ENCODE data around the gene PCCA.
A peak's percentile ranks its signal among the peaks of the same experiment; 100 is the strongest.

Gene PCCA

GRCh38 chr13:100476963-100477362 is 388.1 kb downstream of the PCCA start:
- Histone ChIP-seq H2BK12ac (ENCODE audit: low read length in 2 of 2) (no peak overlapping the region), H3K18ac (ENCODE audit: low read depth in 1 of 2, low read length in 2 of 2) (no peak overlapping the region), H3K14ac (ENCODE audit: low read length in 2 of 2) (no peak overlapping the region), H3K4me2 (ENCODE audit: low read length, poor library complexity, severe bottlenecking) (no peak overlapping the region), H2BK120ac (ENCODE audit: low read depth, low read length) (no peak overlapping the region), H2BK15ac (ENCODE audit: low read depth, poor library complexity, severe bottlenecking) (no peak overlapping the region), H3K27me3 (ENCODE audit: control insufficient read depth in 1 of 2, insufficient read depth in 1 of 2, low read length in 2 of 2) (no peaks in the 10 kb centered on the region), H3K27ac (ENCODE audit: low read length, poor library complexity, severe bottlenecking) (no peak overlapping the region), H3K79me1 (replicated peaks; ENCODE audit: low read length, poor library complexity, severe bottlenecking) (peaks cover 34% of the 10 kb centered on the region), H3K36me3 (ENCODE audit: control insufficient read depth in 1 of 2, insufficient read depth in 2 of 2, low read depth in 1 of 2, low read length in 2 of 2) (peaks cover 0 to 11% of the 10 kb centered on the region in 2 experiments), H3K9me3 (ENCODE audit: control insufficient read depth, low read length) (no peaks in the 10 kb centered on the region), H4K8ac (ENCODE audit: low read length) (no peak overlapping the region), H3K4ac (ENCODE audit: low read depth in 1 of 2, low read length in 2 of 2) (no peak overlapping the region), H3K23ac (ENCODE audit: low read length in 2 of 2) (no peak overlapping the region), H2AK5ac (ENCODE audit: low read length, severe bottlenecking) (no peak overlapping the region), H3K4me1 (ENCODE audit: control insufficient read depth, insufficient read depth, low read depth, low read length) (peaks cover 7% of the 10 kb centered on the region), H2AFZ (ENCODE audit: low read depth, low read length) (no peak overlapping the region), H4K91ac (ENCODE audit: low read length) (no peak overlapping the region), H2BK5ac (ENCODE audit: low read depth, low read length, poor library complexity, severe bottlenecking) (no peak overlapping the region), H3K4me3 (ENCODE audit: insufficient read depth in 1 of 2, low read depth in 1 of 2, low read length in 2 of 2) (no peak overlapping the region), H3K9ac (ENCODE audit: low read length) (no peak overlapping the region)
- DNase-seq = no peak
- WGBS = 100% methylated on average over 3 of the region's 5 CpGs

- no peak overlapping the region for H4K8ac ChIP-seq (ENCODE audit: low read length)
- peaks cover 0 to 11% of the 10 kb centered on the region in 2 experiments for H3K36me3 ChIP-seq (ENCODE audit: control insufficient read depth in 1 of 2, insufficient read depth in 2 of 2, low read depth in 1 of 2, low read length in 2 of 2)
- no peak overlapping the region for H2BK12ac ChIP-seq (ENCODE audit: low read length in 2 of 2)
- no peak overlapping the region for H2AK5ac ChIP-seq (ENCODE audit: low read length, severe bottlenecking)
- H3K79me1 ChIP-seq (replicated peaks; ENCODE audit: low read length, poor library complexity, severe bottlenecking) = peaks cover 31% of the 10 kb centered on the region
- no peak overlapping the region for H3K14ac ChIP-seq (ENCODE audit: low read length in 2 of 2)
- no peak overlapping the region for H3K4me3 ChIP-seq (ENCODE audit: insufficient read depth in 1 of 2, low read depth in 1 of 2, low read length in 2 of 2)
- 90% methylated on average over 12 of the region's 12 CpGs for WGBS
- H3K23ac ChIP-seq (ENCODE audit: low read length in 2 of 2) = no peak overlapping the region
- no peak overlapping the region for H3K9ac ChIP-seq (ENCODE audit: low read length)
- no peak overlapping the region for H2BK120ac ChIP-seq (ENCODE audit: low read depth, low read length)
- peaks cover 6% of the 10 kb centered on the region for H3K4me1 ChIP-seq (ENCODE audit: control insufficient read depth, insufficient read depth, low read depth, low read length)
- H3K18ac ChIP-seq (ENCODE audit: low read depth in 1 of 2, low read length in 2 of 2) = no peak overlapping the region
- H3K27ac ChIP-seq (ENCODE audit: low read length, poor library complexity, severe bottlenecking) = no peak overlapping the region
- H2BK5ac ChIP-seq (ENCODE audit: low read depth, low read length, poor library complexity, severe bottlenecking) = no peak overlapping the region
- H3K27me3 ChIP-seq (ENCODE audit: control insufficient read depth in 1 of 2, insufficient read depth in 1 of 2, low read length in 2 of 2) = no peaks in the 10 kb centered on the region
- no peak overlapping the region for H2AFZ ChIP-seq (ENCODE audit: low read depth, low read length)
- no peak overlapping the region for H4K91ac ChIP-seq (ENCODE audit: low read length)
- DNase-seq = no peak
- H3K4ac ChIP-seq (ENCODE audit: low read depth in 1 of 2, low read length in 2 of 2) = no peak overlapping the region
- H2BK15ac ChIP-seq (ENCODE audit: low read depth, poor library complexity, severe bottlenecking) = no peak overlapping the region
- no peaks in the 10 kb centered on the region for H3K9me3 ChIP-seq (ENCODE audit: control insufficient read depth, low read length)
- H3K4me2 ChIP-seq (ENCODE audit: low read length, poor library complexity, severe bottlenecking) = no peak overlapping the region
Observed at GRCh38 chr13:100478107-100478809, 389.4 kb downstream of the PCCA start.

- Histone ChIP-seq H3K27ac (ENCODE audit: low read length, poor library complexity, severe bottlenecking) (no peak overlapping the region), H2BK5ac (ENCODE audit: low read depth, low read length, poor library complexity, severe bottlenecking) (no peak overlapping the region), H3K9ac (ENCODE audit: low read length) (no peak overlapping the region), H2BK120ac (ENCODE audit: low read depth, low read length) (no peak overlapping the region), H3K4ac (ENCODE audit: low read depth in 1 of 2, low read length in 2 of 2) (no peak overlapping the region), H4K91ac (ENCODE audit: low read length) (no peak overlapping the region), H2AFZ (ENCODE audit: low read depth, low read length) (no peak overlapping the region), H3K79me1 (replicated peaks; ENCODE audit: low read length, poor library complexity, severe bottlenecking) (peaks cover 31% of the 10 kb centered on the region), H3K14ac (ENCODE audit: low read length in 2 of 2) (no peak overlapping the region), H3K18ac (ENCODE audit: low read depth in 1 of 2, low read length in 2 of 2) (no peak overlapping the region), H3K27me3 (ENCODE audit: control insufficient read depth in 1 of 2, insufficient read depth in 1 of 2, low read length in 2 of 2) (no peaks in the 10 kb centered on the region), H4K8ac (ENCODE audit: low read length) (no peak overlapping the region), H3K36me3 (ENCODE audit: control insufficient read depth in 1 of 2, insufficient read depth in 2 of 2, low read depth in 1 of 2, low read length in 2 of 2) (peaks cover 0 to 11% of the 10 kb centered on the region in 2 experiments), H3K4me1 (ENCODE audit: control insufficient read depth, insufficient read depth, low read depth, low read length) (peaks cover 7% of the 10 kb centered on the region), H2BK12ac (ENCODE audit: low read length in 2 of 2) (no peak overlapping the region), H2AK5ac (ENCODE audit: low read length, severe bottlenecking) (no peak overlapping the region), H3K4me2 (ENCODE audit: low read length, poor library complexity, severe bottlenecking) (no peak overlapping the region), H3K4me3 (ENCODE audit: insufficient read depth in 1 of 2, low read depth in 1 of 2, low read length in 2 of 2) (no peak overlapping the region), H3K23ac (ENCODE audit: low read length in 2 of 2) (no peak overlapping the region), H3K9me3 (ENCODE audit: control insufficient read depth, low read length) (no peaks in the 10 kb centered on the region), H2BK15ac (ENCODE audit: low read depth, poor library complexity, severe bottlenecking) (no peak overlapping the region)
- 98% methylated on average over 9 of the region's 9 CpGs for WGBS
- no peak for DNase-seq
Observed at GRCh38 chr13:100480676-100481075, 391.8 kb downstream of the PCCA start.

GRCh38 chr13:100483139-100483538 is 394.2 kb downstream of the PCCA start:
- Histone ChIP-seq H3K14ac (ENCODE audit: low read length in 2 of 2) (no peak overlapping the region), H2BK5ac (ENCODE audit: low read depth, low read length, poor library complexity, severe bottlenecking) (no peak overlapping the region), H3K4me2 (ENCODE audit: low read length, poor library complexity, severe bottlenecking) (no peak overlapping the region), H3K9me3 (ENCODE audit: control insufficient read depth, low read length) (no peaks in the 10 kb centered on the region), H2AFZ (ENCODE audit: low read depth, low read length) (no peak overlapping the region), H3K27me3 (ENCODE audit: control insufficient read depth in 1 of 2, insufficient read depth in 1 of 2, low read length in 2 of 2) (no peaks in the 10 kb centered on the region), H3K4me3 (ENCODE audit: insufficient read depth in 1 of 2, low read depth in 1 of 2, low read length in 2 of 2) (no peak overlapping the region), H2BK120ac (ENCODE audit: low read depth, low read length) (no peak overlapping the region), H3K36me3 (ENCODE audit: control insufficient read depth in 1 of 2, insufficient read depth in 2 of 2, low read depth in 1 of 2, low read length in 2 of 2) (peaks cover 0 to 7% of the 10 kb centered on the region in 2 experiments), H2BK15ac (ENCODE audit: low read depth, poor library complexity, severe bottlenecking) (no peak overlapping the region), H3K18ac (ENCODE audit: low read depth in 1 of 2, low read length in 2 of 2) (peak overlapping the region in 1 of 2 experiments; percentile 38), H4K8ac (ENCODE audit: low read length) (no peak overlapping the region), H4K91ac (ENCODE audit: low read length) (no peak overlapping the region), H3K79me1 (replicated peaks; ENCODE audit: low read length, poor library complexity, severe bottlenecking) (peaks cover 32% of the 10 kb centered on the region), H3K4ac (ENCODE audit: low read depth in 1 of 2, low read length in 2 of 2) (no peak overlapping the region), H2AK5ac (ENCODE audit: low read length, severe bottlenecking) (no peak overlapping the region), H3K4me1 (ENCODE audit: control insufficient read depth, insufficient read depth, low read depth, low read length) (peaks cover 7% of the 10 kb centered on the region), H2BK12ac (ENCODE audit: low read length in 2 of 2) (no peak overlapping the region), H3K9ac (ENCODE audit: low read length) (no peak overlapping the region), H3K27ac (ENCODE audit: low read length, poor library complexity, severe bottlenecking) (no peak overlapping the region), H3K23ac (ENCODE audit: low read length in 2 of 2) (no peak overlapping the region)
- DNase-seq = no peak
- WGBS = 74% methylated on average over 5 of the region's 6 CpGs

Data from mesenchymal stem cell (in vitro differentiated cells and primary cell).